Left cardiac atrium (tissue), 4 donors: ENCODE results near the gene RAD51B. TPM values are rescaled to one million over a fixed set of nuclear protein-coding genes. Genes with fewer than 3 reads are reported as not detected.
A peak's percentile ranks its signal among the peaks of the same experiment; 100 is the strongest.
"Not testable (repeated sequence)": the region's sequence is repeated elsewhere in the genome, so short reads cannot be mapped to it uniquely, and the experiment has no call there.

Experiments
- ATAC-seq, 2 donors: fragments of 200-7000 bp; cut with Tn5 transposase; one replicate each; pipeline ENCODE4 v1.9.1; 2020; ENCODE audit warnings: mild to moderate bottlenecking in 2 of 2, moderate library complexity in 2 of 2
- DNase-seq: peaks from one replicate; pipeline ENCODE4 v3.0.0-alpha.2; 2020
- intact Hi-C, 2 donors: fragments of 100-400 bp; cut with DNase I; formaldehyde crosslinking; loops; one replicate each; pipeline versions ENCODE4 v1.14.1 to v1.15.1; 2022 to 2023
- total RNA-seq, 2 donors: library from RNA; stranded (reverse); fragmentation: NEBNext Ultra II Directional; extraction: Animal tissue kit (Norgen Biotek cat#: 25700); gene quantifications; one replicate each; pipeline ENCODE4 v1.2.1, GENCODE V29; 2021
- donor health status: DM: no; HTN: yes; CAD: no.
- donor health status: DM: no; HTN: yes; CAD: no; lungs with severe emphysema.
- donor health status: DM: yes; HTN: yes; CAD: no.
- donor health status: Dilated cardiomyopathy.

The RAD51B gene
- total RNA-seq, 2 donors from 2014 or later = 4.4 to 6.6 TPM

DNA sequence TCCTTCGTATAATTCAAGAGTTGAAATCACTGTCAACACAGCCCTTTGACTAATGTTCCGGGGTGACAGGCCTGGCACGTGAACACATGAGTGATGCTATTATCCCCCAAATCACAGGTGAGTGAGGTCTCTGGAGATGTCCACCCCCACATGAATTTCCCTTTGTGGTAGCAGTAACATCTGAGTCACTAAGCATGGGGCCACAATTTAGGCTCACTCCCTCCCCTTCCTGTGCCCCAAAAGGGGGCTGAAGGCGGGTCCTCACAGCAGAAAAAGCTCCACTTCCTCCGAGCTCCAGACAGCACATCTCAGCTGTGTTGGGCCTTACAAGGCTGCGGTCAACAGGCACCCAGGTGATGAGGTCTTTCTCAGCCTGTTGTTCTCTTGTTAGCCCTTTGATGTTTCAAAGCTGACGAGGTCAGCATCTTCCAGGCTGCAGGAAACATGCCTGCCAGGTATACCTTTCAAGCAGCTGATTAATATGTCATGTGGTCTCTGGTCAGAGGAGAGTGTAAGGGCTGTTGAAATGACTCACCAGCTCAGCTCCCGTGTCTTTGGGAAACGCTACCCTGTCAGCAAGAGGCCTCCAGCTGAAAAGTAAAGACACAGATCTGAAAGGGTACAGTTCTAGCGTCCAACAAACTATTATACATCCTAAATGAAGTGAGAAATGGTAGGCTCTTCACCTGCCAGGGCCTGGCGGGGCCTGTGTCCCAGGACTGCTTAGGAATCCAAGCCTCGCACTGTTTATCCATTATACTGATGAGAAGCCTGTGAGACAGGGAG lies 866.0 kb downstream of the RAD51B start:
- no peak for DNase-seq

DNA sequence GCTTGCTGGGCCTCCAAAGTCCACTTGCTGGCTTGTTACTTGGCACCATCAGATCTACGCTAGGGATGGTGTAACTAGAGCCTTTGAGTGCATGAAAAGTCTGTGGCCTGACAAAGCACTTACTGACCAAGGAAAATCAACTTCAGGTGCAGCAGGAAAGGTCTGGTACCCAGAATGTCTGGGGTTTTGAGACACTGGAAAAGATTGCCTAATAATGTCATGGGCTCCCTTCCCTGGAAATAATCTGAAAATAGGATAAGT lies 866.6 kb downstream of the RAD51B start:
- intact Hi-C loops = no loop called here
- no peak for DNase-seq
- no peak for ATAC-seq

More for the DNA sequence above, 866.0 kb downstream of the RAD51B start:
- ATAC-seq = peak in 1 of 2 donors; percentile 57
- intact Hi-C loops = no loop called here

DNA sequence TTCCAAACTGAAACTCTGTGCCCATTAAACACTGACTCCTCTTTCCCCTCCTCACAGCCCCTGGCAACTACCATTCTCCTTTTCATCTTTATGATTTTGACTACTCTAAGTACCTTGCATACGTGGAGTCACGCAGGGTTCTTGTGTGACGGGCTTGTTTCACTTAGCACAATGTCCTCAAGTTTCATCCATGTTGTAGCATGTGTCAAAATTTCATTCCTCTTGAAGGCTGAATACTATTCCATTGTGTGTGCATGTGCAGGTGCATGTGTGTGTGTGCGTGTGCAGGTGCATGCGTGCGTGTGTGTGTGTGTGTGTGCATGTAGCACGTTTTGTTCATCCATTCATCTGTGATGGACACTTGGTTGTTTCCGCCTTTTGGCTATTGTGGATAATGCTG lies 867.1 kb downstream of the RAD51B start:
- ATAC-seq = no peak
- no peak for DNase-seq
- intact Hi-C loops = no loop called here

DNA sequence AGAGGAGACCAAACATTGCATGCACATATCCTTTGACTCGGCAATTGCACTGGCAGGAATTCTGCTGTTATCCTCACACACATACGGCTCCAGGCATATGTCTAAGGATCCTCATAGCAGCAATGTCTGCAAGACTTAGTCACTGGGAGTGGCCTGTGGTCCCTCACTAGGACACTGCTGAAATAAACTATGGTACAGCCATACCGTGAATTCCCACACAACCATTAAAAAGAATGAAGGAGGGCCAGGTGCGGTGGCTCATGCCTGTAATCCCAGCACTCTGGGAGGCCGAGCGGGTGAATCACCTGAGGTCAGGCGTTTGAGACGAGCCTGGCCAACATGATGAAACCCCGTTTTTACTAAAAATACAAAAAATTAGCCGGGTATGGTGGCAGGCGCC lies 868.2 kb downstream of the RAD51B start:
- ATAC-seq (no peak), DNase-seq (no peak)
- intact Hi-C loops = no loop called here

DNA sequence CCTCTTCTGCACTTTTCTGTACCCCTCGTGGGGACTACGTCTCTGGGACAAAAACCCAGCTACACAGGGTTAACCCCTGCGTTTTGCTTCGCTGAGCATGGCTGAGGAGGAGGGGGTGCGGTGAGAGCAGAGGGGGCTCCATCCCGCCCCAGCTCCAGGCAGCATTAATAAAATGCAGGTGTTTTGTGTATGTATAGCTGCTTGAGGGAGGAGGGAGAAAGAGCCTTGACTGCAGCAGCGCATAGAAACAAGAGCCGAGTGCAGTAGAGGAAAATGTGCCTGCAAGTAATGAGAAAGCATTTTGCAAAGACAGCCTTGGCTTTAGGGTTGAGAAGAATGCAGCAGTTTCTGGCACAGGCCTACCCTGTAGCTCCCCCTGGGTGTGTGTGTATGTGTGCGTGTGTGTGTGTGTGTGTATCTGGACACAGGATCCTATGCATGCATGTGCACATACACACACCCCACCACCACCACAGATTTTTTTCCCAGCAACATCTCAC lies 869.3 kb downstream of the RAD51B start:
- ATAC-seq = peak in 1 of 2 donors; percentile 21
- DNase-seq = no peak
- intact Hi-C loops = no loop called here

DNA sequence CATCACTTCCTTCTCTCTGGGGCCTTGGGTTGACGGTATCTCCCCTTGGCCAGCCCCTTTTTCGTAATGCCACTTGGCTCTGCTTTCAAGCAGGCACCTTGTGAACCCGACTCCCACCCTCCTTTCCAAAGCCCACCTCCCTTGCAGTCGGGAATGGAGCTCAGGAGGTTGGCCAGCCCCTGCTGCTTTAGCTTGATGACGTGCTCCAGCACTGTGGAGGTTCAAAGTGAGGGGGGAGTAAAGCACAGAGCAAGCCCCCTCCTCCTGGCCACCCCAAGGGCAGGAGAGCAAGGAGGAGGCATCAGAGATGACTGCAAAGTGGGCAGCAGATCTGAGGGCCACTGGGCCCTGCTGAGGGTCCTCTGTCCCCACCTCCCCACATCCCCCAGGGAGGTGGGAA lies 869.9 kb downstream of the RAD51B start:
- no peak for ATAC-seq

DNA sequence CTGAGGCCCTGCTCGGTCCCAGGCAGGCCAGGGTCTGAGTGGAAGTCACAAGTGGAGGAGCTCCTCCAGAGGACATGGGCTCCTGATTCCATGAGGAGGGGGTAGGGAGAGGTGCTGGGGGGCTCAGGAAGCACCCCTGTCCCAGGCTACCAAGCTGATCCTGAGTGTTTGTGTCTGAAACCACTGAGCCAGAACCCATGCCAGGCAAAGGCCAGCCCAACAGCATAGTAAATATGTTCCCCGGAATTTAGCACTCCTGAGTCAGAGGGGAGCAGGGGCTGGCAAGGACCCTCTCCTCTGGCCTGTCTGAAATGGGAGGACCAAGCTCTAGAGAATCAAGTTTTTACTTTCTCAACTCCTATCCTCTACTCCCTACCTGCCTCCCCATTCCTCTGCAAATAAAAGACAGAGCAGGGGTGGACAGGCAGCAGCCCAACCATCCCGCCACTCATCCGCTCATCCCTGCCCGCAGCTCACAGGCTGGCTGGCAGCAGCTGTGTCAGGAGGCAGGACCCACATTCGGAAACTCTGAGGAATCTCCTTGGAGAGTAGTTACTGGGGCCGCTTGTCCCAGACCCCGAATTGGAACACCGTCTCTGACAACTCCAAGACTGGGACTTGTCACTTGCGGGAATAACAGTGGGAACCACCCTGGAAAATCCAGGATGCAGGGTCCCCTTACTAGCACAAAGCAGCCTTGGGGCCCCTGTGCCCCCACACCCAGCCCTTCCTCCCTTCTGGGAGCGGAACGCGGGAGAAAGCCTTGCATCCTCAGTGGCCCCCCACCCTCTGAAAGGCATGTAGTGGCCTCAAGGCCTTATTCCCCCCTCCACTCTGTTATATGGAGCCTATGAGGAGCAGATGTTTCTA lies 870.7 kb downstream of the RAD51B start:
- no peak for DNase-seq
- intact Hi-C loops = no loop called here
- no peak for ATAC-seq

More for the DNA sequence above, 869.9 kb downstream of the RAD51B start:
- intact Hi-C loops = no loop called here
- DNase-seq = no peak

DNA sequence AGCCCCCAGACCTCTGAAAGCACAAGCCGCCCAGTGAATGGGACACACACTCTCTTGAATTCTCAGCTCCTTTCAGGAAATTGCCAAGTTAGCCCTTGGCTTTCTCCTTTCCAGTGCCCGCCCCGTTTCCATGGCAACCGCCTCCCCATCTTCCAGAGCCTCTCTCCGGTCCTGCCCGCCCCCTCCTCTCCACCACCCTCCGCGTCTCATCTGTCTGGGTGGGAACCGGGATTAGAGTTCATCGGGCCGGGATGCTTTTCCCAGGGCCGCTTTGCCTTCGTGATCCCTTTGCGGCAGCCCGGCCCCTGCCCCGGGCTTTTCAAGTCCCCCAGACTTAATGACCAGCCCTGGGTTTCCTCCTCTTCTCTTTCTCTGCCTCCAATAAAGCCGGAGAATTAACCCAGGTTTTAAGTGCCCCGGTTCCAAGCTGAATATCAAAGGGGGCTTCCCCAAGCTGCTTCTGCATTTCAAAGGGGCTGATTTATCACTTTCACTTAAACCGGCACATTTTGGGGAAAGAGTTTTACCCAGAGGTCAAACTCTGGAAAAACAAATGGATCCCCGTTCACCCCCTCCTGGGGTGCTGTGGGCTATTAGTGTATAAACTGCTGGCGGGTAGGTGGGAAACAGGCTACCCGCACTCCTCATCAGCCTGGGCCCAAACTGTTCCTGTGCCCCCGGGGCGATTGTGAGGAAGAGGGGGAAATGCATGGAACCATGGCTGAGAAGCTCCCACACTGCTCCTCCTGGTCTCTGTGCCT lies 871.6 kb downstream of the RAD51B start:
- ATAC-seq = no peak
- intact Hi-C loops = no loop called here
- no peak for DNase-seq

DNA sequence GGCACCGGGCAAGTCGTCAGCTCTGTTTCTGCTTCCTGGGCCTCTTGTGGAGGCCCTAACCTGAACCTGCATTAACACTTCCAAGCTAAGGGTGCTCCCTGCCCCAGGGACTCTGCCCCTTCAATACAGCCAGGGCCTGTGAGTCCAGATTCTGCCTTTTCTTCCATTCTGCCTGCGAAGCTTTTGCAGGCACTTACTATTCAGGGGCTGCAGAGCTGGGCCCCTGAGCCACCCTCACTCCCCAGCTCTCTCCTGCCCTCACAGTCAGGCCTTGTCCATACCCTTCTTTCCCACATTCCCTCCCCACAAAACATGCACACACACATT lies 872.2 kb downstream of the RAD51B start:
- intact Hi-C loops = no loop called here

DNA sequence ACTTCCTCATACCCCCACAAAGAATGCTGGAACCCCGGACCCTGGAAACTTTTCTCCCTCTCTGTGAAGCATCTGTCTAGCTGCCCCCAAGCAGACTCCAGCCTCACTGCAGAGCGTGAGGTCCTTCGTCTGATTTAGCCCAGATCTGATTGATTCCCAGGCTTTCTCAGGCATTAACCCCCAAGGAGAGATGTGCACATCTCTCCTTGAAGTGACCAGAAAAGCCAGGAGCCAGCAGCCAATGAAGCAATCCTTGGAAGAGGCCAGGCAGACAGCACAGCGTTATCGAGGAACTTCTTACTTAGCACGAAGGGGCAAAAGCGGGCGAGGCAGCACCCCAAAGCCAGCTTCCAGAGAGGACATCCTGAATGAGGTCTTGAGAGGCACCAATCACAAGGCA lies 872.6 kb downstream of the RAD51B start:
- intact Hi-C loops = no loop called here
- DNase-seq = no peak
- no peak for ATAC-seq

More for the DNA sequence above, 872.2 kb downstream of the RAD51B start:
- ATAC-seq (no peak), DNase-seq (no peak)

DNA sequence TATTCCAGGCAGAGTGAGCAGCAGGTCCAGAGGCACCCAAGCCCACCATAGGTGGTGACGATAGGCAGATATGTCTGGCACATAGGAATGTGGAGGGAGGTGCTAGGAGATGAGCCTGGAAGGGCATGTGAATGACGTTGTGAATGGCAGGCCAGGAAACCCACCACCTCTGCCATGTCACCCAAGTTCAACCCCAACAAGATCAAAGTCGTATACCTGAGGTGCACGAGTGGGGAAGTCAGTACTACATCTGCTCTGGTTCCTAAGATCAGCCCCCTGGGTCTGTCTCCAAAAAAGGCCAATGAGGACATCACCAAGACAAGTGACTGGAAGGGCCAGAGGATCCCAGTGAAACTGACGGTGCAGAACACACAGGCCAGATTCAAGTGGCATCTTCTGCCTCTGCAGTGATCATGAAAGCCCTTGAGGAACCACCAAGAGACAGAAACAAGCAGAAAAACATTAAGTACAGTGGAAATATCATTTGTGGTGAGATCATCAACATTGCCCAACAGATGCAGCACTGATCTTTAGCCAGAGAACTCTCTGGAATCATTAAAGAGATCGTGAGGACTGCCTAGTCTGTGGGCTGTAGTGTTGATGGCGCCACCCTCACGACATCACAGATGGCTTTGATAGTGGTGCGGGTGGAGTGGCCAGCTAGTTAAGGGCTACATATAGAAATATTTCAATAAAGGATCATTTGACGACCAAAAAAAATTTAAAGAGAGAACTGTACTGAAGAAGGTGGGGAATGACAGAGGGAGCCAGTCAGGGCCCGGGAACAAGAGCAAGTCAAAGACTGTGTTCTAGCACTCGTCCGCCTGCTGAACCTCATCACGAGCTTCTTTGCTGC lies 873.6 kb downstream of the RAD51B start:
- ATAC-seq (peak; percentile 21 to 24), DNase-seq (no peak)
- intact Hi-C loops = no loop called here

DNA sequence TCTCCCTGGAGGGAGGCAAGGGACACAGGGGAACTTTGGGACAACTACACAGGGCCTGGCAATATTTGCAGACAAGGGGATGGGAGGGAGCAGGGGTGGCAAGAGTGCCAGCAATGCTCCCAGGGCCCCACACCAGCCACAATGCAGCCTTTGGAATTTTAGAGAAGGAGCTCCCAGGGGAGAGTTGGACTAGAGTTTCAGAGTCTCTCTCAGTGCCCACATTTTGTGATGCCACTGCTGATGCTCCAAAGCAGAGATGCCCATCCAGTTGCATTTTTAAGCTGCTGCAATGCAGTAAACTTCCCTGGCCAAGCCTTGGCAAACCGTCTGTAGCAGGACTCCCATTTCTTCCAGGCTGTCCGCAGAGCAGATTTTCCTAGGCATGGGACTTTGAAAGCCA lies 874.3 kb downstream of the RAD51B start:
- ATAC-seq = no peak
- intact Hi-C loops = no loop called here
- no peak for DNase-seq

DNA sequence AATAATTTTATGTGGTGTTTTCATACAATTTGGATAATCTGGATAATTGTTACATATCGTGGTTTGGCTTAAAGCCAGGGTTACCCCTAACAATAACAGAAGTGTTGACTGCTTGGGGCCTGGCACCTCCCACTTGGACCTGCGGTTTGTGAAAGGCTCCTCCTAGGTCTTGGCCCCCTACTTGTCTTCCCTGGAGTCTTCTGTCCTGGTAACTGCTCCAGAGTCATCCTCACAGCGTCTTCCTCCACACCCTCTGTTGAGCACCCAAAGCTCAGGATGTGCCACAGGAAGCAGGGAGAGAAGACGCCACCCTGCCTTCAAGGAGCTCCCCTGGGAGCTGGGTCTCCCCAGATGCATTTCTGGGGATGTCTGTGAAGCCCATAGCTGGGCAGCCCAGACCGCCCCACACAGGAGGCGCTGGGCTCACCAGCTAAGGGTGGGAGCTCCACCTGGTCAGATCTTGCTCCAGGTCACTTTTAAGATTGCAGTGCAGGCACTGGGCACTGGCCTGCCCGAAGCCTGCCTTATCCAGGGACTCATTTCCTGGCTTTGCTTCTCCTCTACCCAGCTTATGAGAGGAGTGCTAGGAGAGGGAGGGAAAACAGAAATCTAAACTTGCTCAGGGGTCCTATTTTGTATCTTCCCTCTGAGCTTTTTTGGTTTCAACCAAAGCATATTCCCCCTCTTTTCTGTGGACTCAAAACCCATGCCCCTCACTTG lies 875.1 kb downstream of the RAD51B start:
- no peak for DNase-seq
- no peak for ATAC-seq
- intact Hi-C loops = no loop called here

DNA sequence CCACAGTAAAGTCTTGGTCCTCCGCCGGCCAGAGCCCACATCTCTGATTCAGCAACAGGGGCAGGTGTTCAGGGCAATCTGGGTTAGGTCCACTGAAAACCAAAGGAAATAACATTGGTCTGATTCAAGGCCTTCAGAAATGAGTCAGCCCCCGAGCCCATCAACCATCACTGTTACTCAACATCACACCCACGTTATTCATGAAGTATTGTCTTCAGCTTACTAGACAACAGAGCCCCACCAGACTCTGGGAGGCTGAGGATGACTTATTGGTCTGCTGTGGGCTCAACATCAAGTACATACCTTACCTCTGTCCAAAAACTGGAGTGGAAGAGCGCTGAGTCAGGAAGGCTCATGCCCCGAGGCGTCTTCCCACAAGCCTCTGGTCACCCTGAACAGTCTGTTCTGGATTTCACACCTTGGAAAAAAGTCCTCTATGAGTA lies 875.8 kb downstream of the RAD51B start:
- ATAC-seq = peak in 1 of 2 donors; percentile 94
- intact Hi-C loops = no loop called here
- peak; percentile 51 for DNase-seq

DNA sequence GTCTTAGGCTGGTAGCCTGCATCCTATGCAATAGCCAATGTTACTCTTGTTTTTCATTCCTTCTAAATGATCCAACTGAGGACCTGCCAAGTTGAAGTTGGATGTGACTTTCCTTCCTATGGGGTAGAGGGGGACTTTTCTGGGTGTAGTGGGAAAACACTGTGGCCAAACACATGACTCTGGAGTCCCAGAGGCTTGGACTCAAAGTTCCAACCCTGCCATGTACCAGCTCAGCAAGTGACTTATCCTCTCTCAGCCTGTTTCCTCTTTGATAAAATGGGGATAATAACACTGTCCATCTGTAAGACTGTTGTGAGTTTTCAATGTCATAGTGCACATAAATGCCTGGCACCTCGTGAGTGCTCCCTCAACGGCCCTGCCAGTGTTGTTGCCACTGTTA lies 876.3 kb downstream of the RAD51B start:
- intact Hi-C loops = no loop called here
- ATAC-seq = peak in 1 of 2 donors; percentile 20
- DNase-seq = no peak

DNA sequence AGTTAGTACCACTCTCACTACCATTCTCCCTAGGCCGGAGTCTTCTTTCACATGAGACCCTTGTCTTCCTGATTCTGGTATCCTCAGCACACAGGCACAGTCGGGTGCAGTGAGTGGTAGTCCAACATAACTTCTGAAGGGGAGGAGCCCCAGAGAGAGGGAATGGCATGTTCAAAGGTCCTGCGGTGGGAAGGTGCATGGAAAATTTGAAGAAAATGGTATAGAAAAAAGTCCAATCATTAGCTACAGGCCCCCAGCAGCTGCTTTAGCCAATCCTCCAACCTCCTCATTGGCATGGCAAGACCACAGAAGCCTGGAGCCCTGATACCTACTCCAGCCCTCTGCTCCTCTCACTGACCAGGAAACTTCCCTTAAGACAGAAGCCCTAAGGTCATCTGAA lies 876.7 kb downstream of the RAD51B start:
- DNase-seq = no peak
- ATAC-seq = no peak
- intact Hi-C loops = no loop called here

DNA sequence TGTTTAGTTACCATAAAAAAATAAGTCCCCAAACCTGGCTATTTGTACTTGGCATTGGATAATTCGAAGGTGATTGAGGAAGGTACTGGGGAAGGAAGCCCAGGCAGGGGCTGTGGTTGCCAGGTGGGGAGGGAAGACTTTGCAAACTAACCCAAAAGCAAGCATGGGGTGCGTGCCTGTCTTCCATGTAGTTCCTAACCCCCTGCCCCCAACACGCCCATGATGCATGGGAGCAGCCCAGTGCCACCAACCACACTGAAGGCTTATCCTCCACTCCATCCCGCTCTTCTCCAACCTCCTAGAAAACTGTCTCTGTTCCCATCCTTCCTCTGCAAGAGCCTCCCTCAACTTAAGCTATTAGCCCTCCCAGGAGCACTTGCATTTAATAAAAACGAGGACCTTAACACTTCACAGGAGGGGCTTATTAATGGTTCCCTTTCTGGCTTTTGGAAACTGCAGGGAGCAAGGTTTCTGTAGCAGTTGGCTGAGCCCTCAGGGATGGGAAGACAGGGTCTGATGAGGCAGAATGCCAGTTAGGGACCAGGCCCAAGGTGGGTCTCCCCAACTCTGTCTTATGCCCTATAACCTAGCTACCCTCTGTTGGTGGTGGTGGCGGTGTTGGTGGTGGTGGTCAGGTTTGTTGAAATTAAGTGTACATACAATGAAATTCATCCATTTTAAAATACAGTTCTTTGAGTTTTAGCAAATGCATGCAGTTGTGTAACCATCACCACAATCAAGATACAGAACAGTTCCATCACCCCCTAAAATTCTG lies 877.3 kb downstream of the RAD51B start:
- DNase-seq (no peak), ATAC-seq (no peak)
- intact Hi-C loops = no loop called here

DNA sequence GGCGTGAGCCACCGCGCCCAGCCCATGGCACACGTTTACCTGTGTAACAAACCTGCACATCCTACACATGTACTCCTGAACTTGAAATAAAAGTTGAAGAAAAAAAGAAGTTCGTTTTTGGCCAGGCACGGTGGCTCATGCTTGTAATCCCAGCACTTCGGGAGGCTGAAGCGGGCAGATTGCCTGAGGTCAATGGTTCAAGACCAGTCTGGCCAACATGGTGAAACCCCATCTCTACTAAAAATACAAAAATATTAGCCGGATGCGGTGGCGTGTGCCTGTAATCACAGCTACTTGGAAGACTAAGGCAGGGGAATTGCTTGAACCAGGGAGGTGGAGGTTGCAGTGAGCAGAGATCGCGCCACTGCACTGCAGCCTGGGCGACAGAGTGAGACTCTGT lies 879.2 kb downstream of the RAD51B start:
- DNase-seq, intact Hi-C loops, ATAC-seq: not testable (repeated sequence)
